ENCODE data around the gene WFDC1.

Gene WFDC1

GRCh38 chr16:84303023-84303422 lies 8.3 kb downstream of the WFDC1 start:
- DNase-seq (ENCODE audit: low read depth in 1 of 2, low spot score in 1 of 2): no peak
- TF ChIP-seq SPI1 (IDR thresholded peaks at IDR 0.05; ENCODE audit: borderline replicate concordance, low read depth): no peak
- TF ChIP-seq POLR2AphosphoS5 (IDR thresholded peaks at IDR 0.05; ENCODE audit: low read depth): no peak
- TF ChIP-seq REST (IDR thresholded peaks at IDR 0.05; ENCODE audit: insufficient replicate concordance, low read depth): no peak
- TF ChIP-seq GABPA (IDR thresholded peaks at IDR 0.05; ENCODE audit: low read depth): no peak
- TF ChIP-seq CTCF (IDR thresholded peaks at IDR 0.05; ENCODE audit: insufficient read depth, low read length): no peak
- Histone ChIP-seq H3K27me3 (ENCODE audit: insufficient read depth, poor library complexity, severe bottlenecking) (no peaks in the 10 kb centered on the region), H3K27ac (replicated peaks) (no peak overlapping the region), H3K4me3 (replicated peaks; ENCODE audit: insufficient read depth, low read length) (no peak overlapping the region)

GRCh38 chr16:84303516-84303915 lies 8.8 kb downstream of the WFDC1 start:
- DNase-seq (ENCODE audit: low read depth in 1 of 2, low spot score in 1 of 2): no peak

GRCh38 chr16:84306564-84306963 lies 11.9 kb downstream of the WFDC1 start:
- DNase-seq (ENCODE audit: low read depth in 1 of 2, low spot score in 1 of 2): no peak
- TF ChIP-seq CTCF (IDR thresholded peaks at IDR 0.05; ENCODE audit: insufficient read depth, low read length) (no peak), GABPA (IDR thresholded peaks at IDR 0.05; ENCODE audit: low read depth) (no peak), REST (IDR thresholded peaks at IDR 0.05; ENCODE audit: insufficient replicate concordance, low read depth) (no peak), SPI1 (IDR thresholded peaks at IDR 0.05; ENCODE audit: borderline replicate concordance, low read depth) (no peak), POLR2AphosphoS5 (IDR thresholded peaks at IDR 0.05; ENCODE audit: low read depth) (no peak)
- H3K27me3 ChIP-seq (ENCODE audit: insufficient read depth, poor library complexity, severe bottlenecking): no peaks in the 10 kb centered on the region
- H3K27ac ChIP-seq (replicated peaks): no peak overlapping the region
- H3K4me3 ChIP-seq (replicated peaks; ENCODE audit: insufficient read depth, low read length): no peak overlapping the region

More at GRCh38 chr16:84303516-84303915, 8.8 kb downstream of the WFDC1 start:
- Histone ChIP-seq H3K27me3 (ENCODE audit: insufficient read depth, poor library complexity, severe bottlenecking) (no peaks in the 10 kb centered on the region), H3K27ac (replicated peaks) (no peak overlapping the region), H3K4me3 (replicated peaks; ENCODE audit: insufficient read depth, low read length) (no peak overlapping the region)
- TF ChIP-seq CTCF (IDR thresholded peaks at IDR 0.05; ENCODE audit: insufficient read depth, low read length): no peak
- TF ChIP-seq SPI1 (IDR thresholded peaks at IDR 0.05; ENCODE audit: borderline replicate concordance, low read depth): no peak
- TF ChIP-seq POLR2AphosphoS5 (IDR thresholded peaks at IDR 0.05; ENCODE audit: low read depth): no peak
- no peak for TF ChIP-seq REST (IDR thresholded peaks at IDR 0.05; ENCODE audit: insufficient replicate concordance, low read depth)
- TF ChIP-seq GABPA (IDR thresholded peaks at IDR 0.05; ENCODE audit: low read depth): no peak

Data from HL-60 (cell line).